Measurements from ENCODE around the gene CENPH.

- TF ChIP-seq CTCF (IDR thresholded peaks at IDR 0.05; ENCODE audit: low read depth, low read length, missing input control) (no peak), YY1 (IDR thresholded peaks at IDR 0.05) (no peak), ZBTB33 (IDR thresholded peaks at IDR 0.05) (no peak), TAF1 (conservative IDR thresholded peaks at IDR 0.05) (no peak), NR2F2 (IDR thresholded peaks at IDR 0.05) (no peak), HNF4G (IDR thresholded peaks at IDR 0.05) (no peak), FOXA1 (IDR thresholded peaks at IDR 0.05) (no peak), MAX (IDR thresholded peaks at IDR 0.05) (no peak), GABPA (IDR thresholded peaks at IDR 0.05 in 1 of 2, conservative IDR thresholded peaks at IDR 0.05 in 1 of 2) (no peak), ATF3 (IDR thresholded peaks at IDR 0.05) (no peak), EGR1 (IDR thresholded peaks at IDR 0.05; ENCODE audit: low read depth in 2 of 2) (no peak), RAD21 (IDR thresholded peaks at IDR 0.05) (no peak)
These were observed 20.2 kb downstream of the CENPH start for GRCh38 chr5:69209602-69210001.

All from liver (tissue), 3 donors.